Ishikawa (cell line): Measurements from ENCODE around the gene PCED1A.

ENCODE experiments used
- CEBPB ChIP-seq: IDR thresholded peaks from 2 replicates; pipeline ENCODE4 v1.6.1; 2012
- CREB1 ChIP-seq: IDR thresholded peaks from 2 replicates; pipeline ENCODE4 v1.6.1; 2012; ENCODE audit warnings: low read depth
- EGR1 ChIP-seq: IDR thresholded peaks from 2 replicates; pipeline ENCODE4 v1.6.1; 2012
- EP300 ChIP-seq: IDR thresholded peaks from 2 replicates; pipeline ENCODE4 v1.6.1; 2012; ENCODE audit warnings: borderline replicate concordance
- FOXM1 ChIP-seq: IDR thresholded peaks from 2 replicates; pipeline ENCODE4 v1.6.1; 2012; ENCODE audit warnings: low read depth, borderline replicate concordance
- MAX ChIP-seq: IDR thresholded peaks from 2 replicates; pipeline ENCODE4 v1.6.1; 2012
- NFIC ChIP-seq: IDR thresholded peaks from 2 replicates; pipeline ENCODE4 v1.6.1; 2012
- RAD21 ChIP-seq: IDR thresholded peaks from 2 replicates; pipeline ENCODE4 v1.6.1; 2012; ENCODE audit warnings: low read depth
- REST ChIP-seq: IDR thresholded peaks from 2 replicates; pipeline ENCODE4 v1.6.1; 2012; ENCODE audit warnings: low read depth, mild to moderate bottlenecking
- TAF1 ChIP-seq: IDR thresholded peaks from 2 replicates; pipeline ENCODE4 v1.6.1; 2012; ENCODE audit warnings: low read depth, mild to moderate bottlenecking
- TCF12 ChIP-seq: IDR thresholded peaks from 2 replicates; pipeline ENCODE4 v1.6.1; 2012; ENCODE audit warnings: low read depth
- TEAD4 ChIP-seq: IDR thresholded peaks from 2 replicates; pipeline ENCODE4 v1.6.1; 2012
- USF1 ChIP-seq: IDR thresholded peaks from 2 replicates; pipeline ENCODE4 v1.6.1; 2012
- YY1 ChIP-seq: IDR thresholded peaks from 2 replicates; pipeline ENCODE4 v1.6.1; 2012; ENCODE audit warnings: low read depth
- ZBTB7A ChIP-seq: IDR thresholded peaks from 2 replicates; pipeline ENCODE4 v1.6.1; 2012; ENCODE audit warnings: low read depth

The PCED1A gene

GRCh38 chr20:2834401-2835110 lies 5.9 kb downstream of the PCED1A start:
- no peak for TF ChIP-seq CEBPB
- TF ChIP-seq NFIC = no peak
- TF ChIP-seq ZBTB7A = no peak
- TF ChIP-seq USF1 = no peak
- no peak for TF ChIP-seq RAD21
- TF ChIP-seq MAX = no peak
- TF ChIP-seq FOXM1 = no peak
- no peak for TF ChIP-seq TCF12
- TF ChIP-seq EGR1 = no peak
- TF ChIP-seq YY1 = no peak
- TF ChIP-seq CREB1 = no peak
- no peak for TF ChIP-seq EP300
- TF ChIP-seq TEAD4 = no peak

- TF ChIP-seq CREB1 = no peak
- no peak for TF ChIP-seq EGR1
- no peak for TF ChIP-seq REST
- no peak for TF ChIP-seq NFIC
- TF ChIP-seq USF1 = no peak
- no peak for TF ChIP-seq TAF1
- TF ChIP-seq ZBTB7A = no peak
- TF ChIP-seq TEAD4 = no peak
- no peak for TF ChIP-seq TCF12
- TF ChIP-seq CEBPB = no peak
- no peak for TF ChIP-seq YY1
- no peak for TF ChIP-seq RAD21
- TF ChIP-seq FOXM1 = no peak
- no peak for TF ChIP-seq MAX
- no peak for TF ChIP-seq EP300
Observed at GRCh38 chr20:2833761-2834160, 6.7 kb downstream of the PCED1A start.

GRCh38 chr20:2829376-2829775 lies 11.1 kb downstream of the PCED1A start:
- no peak for TF ChIP-seq TEAD4
- no peak for TF ChIP-seq EGR1
- no peak for TF ChIP-seq CREB1
- TF ChIP-seq RAD21 = no peak
- TF ChIP-seq USF1 = no peak
- TF ChIP-seq MAX = no peak
- TF ChIP-seq YY1 = no peak
- TF ChIP-seq CEBPB = no peak
- no peak for TF ChIP-seq ZBTB7A
- TF ChIP-seq EP300 = no peak
- no peak for TF ChIP-seq NFIC
- TF ChIP-seq FOXM1 = no peak
- no peak for TF ChIP-seq TCF12
- no peak for TF ChIP-seq REST
- no peak for TF ChIP-seq TAF1

GRCh38 chr20:2826655-2827054 lies 13.8 kb downstream of the PCED1A start:
- TF ChIP-seq CEBPB (no peak), USF1 (no peak), TCF12 (no peak), REST (no peak), EP300 (no peak), EGR1 (no peak), ZBTB7A (no peak), TEAD4 (no peak)
